HEK293 (cell line): ENCODE data around the gene PIM1.

Experiments used
- CTCF ChIA-PET: fragments of 350-600 bp; formaldehyde crosslinking; extraction: SDS; loops from one replicate; lab custom pipeline; 2021; ENCODE audit warnings: antibody characterized with exemption; lab: Yijun Ruan, JAX
- POLR2A ChIA-PET: fragments of 300-600 bp; formaldehyde crosslinking; extraction: SDS; loops from one replicate; lab custom pipeline; 2020; ENCODE audit warnings: antibody characterized with exemption, inconsistent platforms; lab: Yijun Ruan, JAX
- H3K27ac ChIP-seq: fragments of 200-500 bp; sonication (Bioruptor generic); 2 replicates; pipeline ENCODE4 v1.5.1; 2014; ENCODE audit warnings: low read depth, low read length, control low read depth, inconsistent platforms; ENCODE audit errors: extremely low read depth
- H3K36me3 ChIP-seq, 2 experiments: fragments of 200-500 bp in 1 of 2; sonication (Bioruptor generic) in 1 of 2; 1 replicate in 1 of 2; 2 replicates in 1 of 2; pipeline ENCODE4 v1.5.1; 2014 to 2017; ENCODE audit warnings: inconsistent platforms in 2 of 2, low read length in 2 of 2; ENCODE audit not compliant: control insufficient read depth in 2 of 2, insufficient read depth in 1 of 2
- H3K4me1 ChIP-seq: fragments of 200-500 bp; sonication (Bioruptor generic); 2 replicates; pipeline ENCODE4 v1.5.1; 2014; ENCODE audit warnings: mild to moderate bottlenecking, low read length, inconsistent platforms; ENCODE audit not compliant: control insufficient read depth, insufficient read depth
- H3K4me3 ChIP-seq: 2 replicates; pipeline ENCODE4 v1.5.1; 2011; ENCODE audit warnings: low read depth, mild to moderate bottlenecking, control low read depth, low read length, moderate library complexity
- H3K9me3 ChIP-seq: fragments of 200-500 bp; sonication (Bioruptor generic); 2 replicates; pipeline ENCODE4 v1.5.1; 2014; ENCODE audit warnings: low read depth, low read length, inconsistent platforms; ENCODE audit not compliant: control insufficient read depth, insufficient read depth
- KLF1 ChIP-seq: fragments of 450-650 bp; formaldehyde crosslinking; IDR thresholded peaks from 2 replicates; pipeline ENCODE4 v1.5.1; 2016; ENCODE audit warnings: missing biosample characterization, missing genetic modification characterization
- ZBTB44 ChIP-seq: fragments of 450-650 bp; IDR thresholded peaks from 2 replicates; pipeline ENCODE4 v1.5.1; 2018; ENCODE audit warnings: missing biosample characterization, mild to moderate bottlenecking, missing genetic modification characterization
- ZBTB7A ChIP-seq: fragments of 450-650 bp; formaldehyde crosslinking; IDR thresholded peaks from 2 replicates; pipeline ENCODE4 v1.5.1; 2016; ENCODE audit warnings: low read depth, missing biosample characterization, missing genetic modification characterization
- ZNF16 ChIP-seq: fragments of 450-650 bp; formaldehyde crosslinking; IDR thresholded peaks from 2 replicates; pipeline ENCODE4 v1.5.1; 2016; ENCODE audit warnings: low read depth, missing biosample characterization, missing genetic modification characterization
- ZNF223 ChIP-seq: fragments of 450-650 bp; formaldehyde crosslinking; IDR thresholded peaks from 2 replicates; pipeline ENCODE4 v1.5.1; 2016; ENCODE audit warnings: missing biosample characterization, missing genetic modification characterization
- ZNF23 ChIP-seq: fragments of 450-650 bp; formaldehyde crosslinking; IDR thresholded peaks from 2 replicates; pipeline ENCODE4 v1.5.1; 2016; ENCODE audit warnings: missing biosample characterization, missing genetic modification characterization, borderline replicate concordance
- ZNF266 ChIP-seq: fragments of 450-650 bp; formaldehyde crosslinking; IDR thresholded peaks from 2 replicates; pipeline ENCODE4 v1.5.1; 2016; ENCODE audit warnings: missing biosample characterization, missing genetic modification characterization, low read depth
- ZNF324 ChIP-seq: fragments of 450-650 bp; formaldehyde crosslinking; IDR thresholded peaks from 2 replicates; pipeline ENCODE4 v1.5.1; 2016; ENCODE audit warnings: missing biosample characterization, missing genetic modification characterization
- ZNF335 ChIP-seq: fragments of 450-650 bp; formaldehyde crosslinking; conservative IDR thresholded peaks from 2 replicates; pipeline ENCODE4 v1.5.1; 2016; ENCODE audit warnings: missing biosample characterization, missing genetic modification characterization
- ZNF423 ChIP-seq: fragments of 450-650 bp; formaldehyde crosslinking; IDR thresholded peaks from 2 replicates; pipeline ENCODE4 v1.5.1; 2016; ENCODE audit warnings: missing biosample characterization, missing genetic modification characterization
- ZNF558 ChIP-seq: fragments of 450-650 bp; formaldehyde crosslinking; IDR thresholded peaks from 2 replicates; pipeline ENCODE4 v1.5.1; 2016; ENCODE audit warnings: missing biosample characterization, missing genetic modification characterization
- ZNF600 ChIP-seq: fragments of 450-650 bp; formaldehyde crosslinking; IDR thresholded peaks from 2 replicates; pipeline ENCODE4 v1.5.1; 2016; ENCODE audit warnings: missing biosample characterization, missing genetic modification characterization
- ZNF610 ChIP-seq: fragments of 450-650 bp; formaldehyde crosslinking; IDR thresholded peaks from 2 replicates; pipeline ENCODE4 v1.5.1; 2016; ENCODE audit warnings: missing biosample characterization, missing genetic modification characterization, borderline replicate concordance
- ZNF645 ChIP-seq: fragments of 450-650 bp; formaldehyde crosslinking; IDR thresholded peaks from 2 replicates; pipeline ENCODE4; 2016; ENCODE audit warnings: missing biosample characterization, missing genetic modification characterization
- ZNF660 ChIP-seq: fragments of 450-650 bp; IDR thresholded peaks from 2 replicates; pipeline ENCODE4 v1.5.1; 2018; ENCODE audit warnings: missing biosample characterization, mild to moderate bottlenecking, missing genetic modification characterization
- ZNF692 ChIP-seq: fragments of 450-650 bp; formaldehyde crosslinking; IDR thresholded peaks from 2 replicates; pipeline ENCODE4 v1.5.1; 2016; ENCODE audit warnings: missing biosample characterization, missing genetic modification characterization
- ZSCAN30 ChIP-seq: fragments of 450-650 bp; IDR thresholded peaks from 2 replicates; pipeline ENCODE4 v1.5.1; 2018; ENCODE audit warnings: missing biosample characterization, mild to moderate bottlenecking, missing genetic modification characterization, moderate library complexity

PIM1 gene

DNA sequence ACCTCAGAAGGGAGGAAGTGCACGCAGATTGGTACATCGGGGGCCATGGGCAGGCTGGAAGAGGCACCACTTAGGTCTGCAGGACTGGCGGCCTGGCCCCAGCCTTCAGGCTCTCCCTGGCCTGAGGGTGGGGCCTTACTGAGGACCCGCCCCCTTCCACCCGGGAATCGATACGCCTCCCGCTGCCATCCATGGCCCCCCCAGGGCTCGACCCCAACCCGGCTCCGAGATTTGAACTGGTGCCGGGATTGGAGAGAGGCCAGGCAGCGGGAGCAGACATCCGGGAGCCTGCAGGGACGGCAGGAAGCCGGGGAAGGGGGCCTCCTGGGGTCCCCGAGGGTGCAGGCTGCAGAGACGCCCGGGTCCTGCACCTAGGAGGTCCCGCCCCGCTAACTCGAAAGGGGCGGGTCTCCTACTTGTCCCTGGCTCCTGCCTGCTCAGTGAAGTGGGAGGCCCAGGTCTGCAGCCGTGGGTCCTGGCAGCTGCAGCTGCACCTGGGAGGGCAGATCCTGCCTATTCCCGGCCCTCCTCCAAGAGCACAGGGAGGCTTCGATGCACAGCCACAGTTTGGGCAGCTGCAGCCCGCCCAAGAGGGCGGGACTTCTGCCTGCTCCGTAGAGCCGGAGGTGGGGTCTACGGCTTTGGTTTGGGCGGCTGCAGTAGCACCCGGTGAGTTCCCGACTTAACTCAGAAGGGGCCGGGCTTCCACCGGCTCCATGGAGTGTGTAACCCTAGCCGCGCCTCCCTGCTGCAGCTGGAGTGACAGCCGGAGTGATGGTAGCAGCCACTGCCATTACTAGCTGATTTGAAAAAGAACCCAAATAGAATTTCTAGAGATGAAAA lies 52.4 kb downstream of the PIM1 start (continued):
- TF ChIP-seq ZNF660 (peak; percentile 70; the same call in 1 of the 2 replicates), ZNF692 (tag by site-specific recombination) (peak; percentile 91), ZNF266 (tag by site-specific recombination) (no peak), ZNF600 (tag by site-specific recombination) (peak; percentile 100), KLF1 (tag by site-specific recombination) (peak; percentile 52; the same call in 1 of the 2 replicates), ZNF335 (peak; percentile 97), ZNF423 (tag by site-specific recombination) (peak; percentile 83), ZNF23 (tag by site-specific recombination) (no peak), ZBTB7A (tag by site-specific recombination) (no peak), ZBTB44 (tag by site-specific recombination) (peak; percentile 99), ZNF610 (tag by site-specific recombination) (0 out of 2 replicates have a peak, but pooled peaks have one; percentile 19), ZSCAN30 (peak; percentile 93), ZNF324 (tag by site-specific recombination) (peak; percentile 54; the same call in 1 of the 2 replicates)

GRCh38 chr6:37222992-37223391 lies 53.0 kb downstream of the PIM1 start:
- ChIA-PET POLR2A (interaction anchor here (0.6 to 2.6 kb wide), 7 partner anchors 10 to 348 kb away, joined by 3 to 27 read pairs (median 3); partner anchors contain the start of genes PPIL1, TBC1D22B and TMEM217), CTCF (interaction anchor here (0.6 to 4.4 kb wide), 8 partner anchors 13 to 629 kb away, joined by 3 to 41 read pairs (median 4); no protein-coding TSS in a partner anchor)
- Histone ChIP-seq H3K4me1 (peaks cover 6% of the 10 kb centered on the region), H3K36me3 (no peaks in the 10 kb centered on the region), H3K4me3 (peak overlapping the region; percentile 64), H3K27ac (no peak overlapping the region), H3K9me3 (no peaks in the 10 kb centered on the region)
- no peak for TF ChIP-seq ZNF16 (tag by site-specific recombination)
- no peak for TF ChIP-seq ZNF645 (tag by site-specific recombination)
- no peak for TF ChIP-seq ZNF223 (tag by site-specific recombination)
- TF ChIP-seq ZNF558 (tag by site-specific recombination): no peak
